LHCN-M2 (cell line): ENCODE results near the gene OR56A5. TPM values are rescaled to one million over a fixed set of nuclear protein-coding genes. Genes with fewer than 3 reads are reported as not detected.
"Not testable (repeated sequence)": the region's sequence is repeated elsewhere in the genome, so short reads cannot be mapped to it uniquely, and the experiment has no call there.

Experiments
- DNase-seq: peaks from one replicate; pipeline ENCODE4 v3.0.0-alpha.2; 2012; ENCODE audit warnings: low read depth
- polyA plus RNA-seq: library from polyadenylated mRNA; unstranded; fragments of >200 nt; gene quantifications from one replicate; pipeline ENCODE4 v1.2.1, GENCODE V29; 2012; ENCODE audit warnings: missing spikeins
- total RNA-seq: library from RNA; depleted of rRNA; stranded (reverse); fragments of >200 nt; gene quantifications from 2 replicates; pipeline ENCODE4 v1.2.3, GENCODE V29; 2014; rRNA removed

Gene OR56A5, protein sequence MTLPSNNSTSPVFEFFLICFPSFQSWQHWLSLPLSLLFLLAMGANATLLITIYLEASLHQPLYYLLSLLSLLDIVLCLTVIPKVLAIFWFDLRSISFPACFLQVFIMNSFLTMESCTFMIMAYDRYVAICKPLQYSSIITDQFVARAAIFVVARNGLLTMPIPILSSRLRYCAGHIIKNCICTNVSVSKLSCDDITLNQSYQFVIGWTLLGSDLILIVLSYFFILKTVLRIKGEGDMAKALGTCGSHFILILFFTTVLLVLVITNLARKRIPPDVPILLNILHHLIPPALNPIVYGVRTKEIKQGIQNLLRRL
- total RNA-seq = not detected in 2 replicates
- polyA plus RNA-seq = not detected

DNA sequence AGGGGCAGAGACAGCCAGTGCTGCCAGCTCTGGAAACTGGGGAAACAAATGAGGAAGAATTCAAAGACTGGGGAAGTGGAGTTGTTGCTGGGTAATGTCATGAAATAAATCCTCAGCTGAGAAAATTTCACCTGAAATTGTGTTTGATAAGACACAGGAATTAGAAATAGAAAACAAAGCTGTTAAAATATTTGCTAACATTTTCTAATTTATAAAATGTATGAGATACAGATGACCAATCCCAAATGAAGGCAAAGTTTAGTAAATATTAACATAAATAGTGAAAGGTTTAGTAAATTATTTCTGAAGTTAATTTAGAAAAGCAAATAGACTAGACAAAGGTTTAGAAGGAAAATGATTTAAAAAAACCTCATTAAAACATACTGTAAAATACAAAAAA, at the start of gene OR56A5:
OR56A5 (minus strand) TSS at position 101 of the 400 bp plus-strand sequence; CDS start at position 101, 0 bp downstream.
- no peak for DNase-seq

DNA sequence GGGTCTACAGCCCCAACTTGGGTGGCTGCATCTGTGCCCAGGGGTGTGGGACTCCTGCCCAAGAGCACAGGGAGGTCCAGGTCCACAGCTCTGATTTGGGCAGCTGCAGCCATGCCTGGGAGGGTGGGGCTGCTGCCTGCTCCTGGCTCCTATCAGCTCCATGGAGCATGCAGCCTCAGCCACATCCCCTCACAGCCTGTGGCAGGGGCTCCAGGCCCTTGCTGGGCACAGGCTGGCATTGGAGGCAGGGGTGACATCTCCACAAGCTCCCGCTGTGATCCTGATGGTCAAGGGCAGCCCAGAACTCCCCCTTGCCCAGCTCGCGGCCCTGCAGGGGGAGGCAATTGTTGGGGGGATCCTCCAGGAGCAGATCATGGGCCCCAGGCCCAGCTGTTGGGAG, 44.7 kb upstream of the OR56A5 start:
- no peak for DNase-seq

DNA sequence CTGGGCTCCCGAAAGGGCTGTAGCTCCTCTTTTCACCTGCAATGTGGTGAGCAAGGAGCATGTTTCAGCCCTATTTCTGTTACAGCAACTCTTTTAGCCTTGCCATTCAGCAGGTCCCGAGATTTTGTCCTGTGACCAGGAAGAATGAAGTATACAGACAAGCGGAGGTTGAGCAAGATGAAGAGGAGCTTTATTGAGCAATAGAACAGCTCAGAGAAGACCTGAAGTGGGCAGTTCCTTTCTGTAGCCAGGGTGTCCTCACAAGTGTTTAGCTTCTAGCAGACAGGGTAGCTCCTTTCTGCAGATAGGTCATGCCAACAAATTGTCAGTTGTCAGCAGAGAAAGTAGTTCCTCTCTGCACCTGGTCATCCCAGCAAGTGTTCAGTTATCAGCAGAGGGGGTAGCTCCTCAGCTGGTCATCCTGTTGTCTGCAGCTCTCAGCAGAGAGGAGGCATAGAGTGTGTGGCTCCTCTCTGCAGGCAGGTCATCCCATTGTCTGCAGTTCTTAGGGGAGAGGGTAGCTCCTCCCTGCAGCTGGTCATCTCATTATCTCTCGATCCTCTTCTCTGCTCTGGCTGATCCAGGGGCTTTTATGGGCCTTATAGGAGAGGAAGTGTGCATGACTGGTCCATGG, 43.9 kb upstream of the OR56A5 start:
- no peak for DNase-seq

DNA sequence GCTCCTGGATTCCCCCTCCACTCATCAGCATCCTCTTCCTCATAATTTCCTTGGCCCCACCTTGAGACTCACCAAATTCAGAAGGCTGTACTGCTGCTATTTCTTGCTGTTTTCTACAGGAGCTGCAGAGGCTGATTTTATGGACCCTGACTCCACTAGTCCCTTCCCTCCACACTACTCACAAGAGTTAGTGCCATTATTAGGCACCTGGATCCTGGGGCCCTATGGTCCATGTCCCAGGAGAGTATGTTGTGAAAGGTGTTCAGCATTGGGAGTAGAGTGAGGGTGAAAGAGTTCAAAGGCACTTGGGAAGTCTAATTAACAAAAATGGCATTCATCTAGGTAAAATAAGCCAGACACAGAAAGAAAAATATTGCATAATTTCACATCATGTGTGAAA, 38.6 kb upstream of the OR56A5 start, which contains the start of gene OR56A4:
OR56A4 (minus strand) TSS at position 101 of the 400 bp plus-strand sequence. CDS start 3,954 bp downstream, outside the sequence.
- no peak for DNase-seq

DNA sequence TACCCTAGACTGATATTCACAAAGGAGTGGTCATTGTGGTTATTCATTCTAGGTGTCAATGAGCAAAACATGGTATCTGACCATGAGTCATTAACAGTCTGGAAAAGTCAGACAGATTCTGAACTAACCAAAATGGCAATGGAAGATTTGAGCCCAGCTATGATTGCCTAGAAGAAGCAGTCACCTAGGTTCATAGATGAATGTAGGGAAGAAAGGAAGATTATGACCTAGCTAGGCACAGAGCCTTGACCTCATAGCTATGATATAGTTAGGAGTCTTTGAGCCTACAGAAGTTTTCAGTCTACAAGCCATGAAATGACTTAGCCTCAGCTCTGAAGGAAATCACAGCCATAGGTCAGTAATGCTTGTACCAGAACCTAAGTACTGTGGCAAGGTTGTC, 38.1 kb upstream of the OR56A5 start:
- no peak for DNase-seq

DNA sequence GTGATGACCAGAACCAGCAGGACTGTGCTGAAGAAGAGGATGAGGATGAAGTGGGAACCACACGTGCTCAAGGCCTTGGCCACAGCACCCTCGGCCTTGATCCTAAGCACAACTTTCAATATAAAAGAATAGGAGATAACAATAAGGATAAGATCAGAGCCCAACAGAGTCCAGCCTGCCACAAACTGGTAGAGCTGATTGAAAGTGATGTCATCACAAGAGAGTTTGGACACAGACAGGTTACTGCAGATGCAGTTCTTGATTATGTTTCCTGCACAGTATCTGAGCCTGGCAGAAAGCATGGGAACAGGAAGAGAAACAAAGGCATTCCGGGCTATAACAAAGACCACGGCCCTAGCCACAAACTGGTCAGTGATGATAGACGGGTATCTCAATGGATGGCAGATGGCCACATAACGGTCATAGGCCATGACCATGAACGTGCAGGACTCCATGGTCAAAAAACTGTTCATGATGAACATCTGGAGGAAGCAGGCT, 34.0 kb upstream of the OR56A5 start:
- no peak for DNase-seq

DNA sequence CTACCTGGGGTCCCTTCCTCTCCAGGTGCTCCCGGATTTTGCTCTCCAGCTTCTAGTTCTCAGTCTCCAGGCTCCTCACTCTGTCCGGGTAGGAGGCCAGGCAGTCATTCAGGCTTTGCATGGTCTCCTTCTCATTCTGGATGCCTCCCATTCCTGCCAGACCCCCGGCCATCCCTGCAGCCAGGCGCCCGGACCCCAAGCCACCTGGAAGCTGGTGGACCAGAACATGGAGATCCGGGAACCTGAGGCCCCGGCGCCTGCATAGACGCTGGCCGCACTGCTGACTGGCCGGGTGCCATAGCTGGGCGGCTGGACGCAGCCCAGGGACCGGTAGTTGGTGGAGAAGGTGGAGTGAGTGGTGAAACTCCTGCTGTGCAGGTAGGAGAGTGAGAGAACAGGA, 26.5 kb upstream of the OR56A5 start:
- DNase-seq = no peak

DNA sequence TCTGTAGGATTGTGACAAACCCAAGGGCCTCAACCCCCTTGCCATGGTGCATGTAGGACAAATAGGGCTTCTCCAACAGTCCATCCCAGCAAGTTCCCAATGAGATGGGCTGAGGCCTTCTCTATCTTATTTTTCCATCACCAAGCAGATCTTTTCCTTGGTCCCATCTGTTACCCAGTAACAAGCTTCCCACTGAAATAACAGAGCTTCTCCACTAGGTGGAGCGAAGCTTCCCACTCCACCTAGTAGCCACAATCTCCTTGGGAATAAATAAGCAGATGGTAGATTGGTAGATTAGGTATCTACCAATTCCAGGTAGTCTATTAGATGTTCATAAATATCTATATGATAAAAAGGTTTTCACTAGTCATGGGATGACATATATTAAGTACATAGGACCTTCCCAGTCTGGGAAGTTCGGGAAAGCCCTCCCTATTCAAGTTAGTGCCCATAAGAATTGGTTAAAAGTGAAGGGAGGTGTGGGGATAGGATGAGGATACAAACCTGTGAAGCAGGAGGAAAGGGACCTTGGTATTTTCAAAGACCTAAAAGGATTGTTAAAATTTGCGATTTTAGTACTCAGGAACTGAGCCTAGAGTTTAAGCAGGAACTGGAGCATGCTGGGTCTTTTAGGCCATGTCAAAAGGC, 24.4 kb upstream of the OR56A5 start:
- DNase-seq = peak; percentile 9

DNA sequence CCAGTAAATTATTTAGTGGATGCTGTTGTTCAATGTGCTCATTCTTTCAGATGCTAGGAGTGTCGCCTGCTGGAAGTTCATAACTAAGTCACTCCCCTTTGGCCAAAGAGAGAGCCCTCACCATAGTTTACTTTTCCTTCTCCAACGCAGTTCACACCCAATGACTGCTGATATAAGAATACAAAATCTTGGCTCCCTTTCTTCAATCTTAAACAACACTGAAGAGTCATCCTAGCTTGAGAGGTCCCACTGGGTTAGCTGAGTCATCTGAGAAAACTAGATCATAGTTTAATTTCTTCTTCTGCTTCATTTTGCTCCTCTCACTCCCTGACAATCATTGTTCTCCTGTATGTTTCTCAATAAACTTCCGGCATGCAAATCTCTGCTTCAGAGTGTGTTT, 23.9 kb upstream of the OR56A5 start:
- peak; percentile 1 for DNase-seq

DNA sequence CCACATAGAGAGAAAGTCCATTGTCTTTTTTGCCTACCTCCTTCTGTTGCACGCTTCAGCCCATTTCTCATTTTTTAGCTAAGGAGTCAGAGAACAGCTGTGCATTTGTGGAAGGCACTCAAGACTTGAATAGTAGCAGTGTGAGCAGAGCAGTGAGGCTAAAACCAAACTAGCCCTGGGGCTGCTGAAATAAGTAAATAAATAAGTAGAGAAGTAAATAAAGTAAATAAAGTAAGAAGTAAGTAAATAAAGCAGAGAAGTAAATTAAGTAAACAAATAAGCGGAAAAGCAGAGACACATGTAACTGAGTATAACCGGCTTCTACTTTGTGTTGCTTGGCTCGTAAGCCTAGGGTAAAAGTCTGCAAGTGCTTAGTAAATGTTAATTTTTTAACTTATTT, 20.9 kb upstream of the OR56A5 start:
- no peak for DNase-seq

DNA sequence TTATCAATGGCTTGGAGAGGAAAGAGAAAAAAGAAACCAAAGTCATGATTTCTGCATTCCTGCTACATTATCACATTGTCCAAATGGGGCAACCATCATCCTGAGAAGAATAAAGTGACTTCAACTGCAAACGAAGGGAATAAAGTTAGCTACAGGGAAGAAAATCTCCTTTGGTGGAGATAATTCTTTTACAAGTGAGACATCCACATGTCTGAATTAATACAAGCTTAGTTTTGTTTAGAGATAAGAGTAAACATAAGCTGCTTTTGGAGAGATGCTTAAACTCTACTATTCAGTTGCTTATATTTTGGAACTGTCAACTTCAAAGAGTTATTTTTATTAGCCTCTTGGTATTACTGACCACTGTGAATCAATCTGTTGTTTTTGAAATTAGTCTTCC, 18.6 kb upstream of the OR56A5 start, which contains the start of gene OR52L1:
OR52L1 (minus strand) TSS at position 101 of the 400 bp plus-strand sequence; CDS start at position 46, 55 bp downstream.
- DNase-seq = no peak

DNA sequence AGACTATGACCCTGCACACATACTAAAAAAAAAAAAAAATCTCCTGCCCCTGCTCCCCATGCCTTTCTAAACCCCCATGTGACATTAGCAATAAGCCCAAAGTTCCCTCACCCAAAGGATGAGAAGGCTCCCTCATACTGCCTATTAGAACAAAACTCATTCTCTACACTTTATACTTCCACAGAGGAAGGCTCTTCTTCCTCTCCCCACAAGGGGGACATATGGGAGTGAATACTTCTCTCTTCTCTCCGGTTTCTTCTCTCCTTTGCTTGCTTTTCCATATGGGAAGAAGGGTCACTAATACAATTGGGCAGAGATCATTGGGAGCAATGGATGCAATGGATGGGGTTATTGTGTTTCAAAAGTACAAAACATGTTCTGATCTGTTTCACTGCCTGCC, 15.1 kb upstream of the OR56A5 start:
- DNase-seq = no peak

DNA sequence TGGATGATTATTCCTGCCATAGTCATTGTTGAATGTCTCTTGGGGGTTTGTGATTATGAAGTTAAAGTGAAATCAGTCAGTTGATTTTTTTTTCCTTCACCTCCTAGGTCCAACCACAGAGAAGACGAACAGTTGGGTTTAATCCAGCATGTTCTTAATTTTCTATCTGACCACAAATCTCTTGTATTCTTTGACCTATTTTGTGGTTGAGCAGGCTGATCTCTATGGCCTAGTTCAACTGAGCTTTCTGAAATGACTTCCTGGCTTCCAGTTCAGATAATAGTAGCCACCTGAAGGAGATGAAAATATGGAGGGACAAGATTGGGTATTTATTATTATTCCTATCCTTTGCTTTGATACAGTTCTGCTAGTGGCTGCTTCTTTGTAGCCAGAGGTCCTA, 5.2 kb upstream of the OR56A5 start:
- DNase-seq = no peak

DNA sequence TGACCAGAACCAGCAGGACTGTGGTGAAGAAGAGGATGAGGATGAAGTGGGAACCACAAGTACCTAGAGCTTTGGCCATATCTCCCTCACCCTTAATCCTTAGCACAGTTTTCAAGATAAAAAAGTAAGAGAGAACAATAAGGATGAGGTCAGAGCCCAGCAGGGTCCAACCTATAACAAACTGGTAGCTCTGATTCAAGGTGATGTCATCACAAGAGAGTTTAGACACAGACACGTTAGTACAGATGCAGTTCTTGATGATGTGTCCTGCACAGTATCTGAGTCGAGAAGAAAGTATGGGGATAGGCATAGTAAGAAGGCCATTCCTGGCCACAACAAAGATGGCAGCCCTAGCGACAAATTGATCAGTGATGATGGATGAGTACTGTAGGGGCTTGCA, 586 bp downstream of the OR56A5 start:
- DNase-seq = no peak

DNA sequence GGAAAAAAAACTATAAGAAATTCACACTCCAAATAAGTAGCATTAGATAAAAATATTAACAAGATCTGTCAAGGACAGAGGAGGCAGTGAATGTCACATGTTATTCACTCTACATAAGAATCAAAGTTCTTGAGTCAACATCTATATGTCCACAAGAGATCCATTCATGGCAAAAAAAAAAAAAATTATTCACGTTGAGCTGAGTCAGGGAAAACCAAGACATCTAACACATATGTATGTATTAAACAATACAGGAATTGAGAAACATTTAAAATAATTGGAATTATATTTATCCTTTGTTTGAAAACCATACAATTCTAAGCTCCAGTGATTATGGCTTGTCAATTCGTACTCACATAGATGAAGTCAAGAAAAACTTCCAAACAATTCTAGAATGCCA, 1.3 kb downstream of the OR56A5 start:
- DNase-seq = no peak

DNA sequence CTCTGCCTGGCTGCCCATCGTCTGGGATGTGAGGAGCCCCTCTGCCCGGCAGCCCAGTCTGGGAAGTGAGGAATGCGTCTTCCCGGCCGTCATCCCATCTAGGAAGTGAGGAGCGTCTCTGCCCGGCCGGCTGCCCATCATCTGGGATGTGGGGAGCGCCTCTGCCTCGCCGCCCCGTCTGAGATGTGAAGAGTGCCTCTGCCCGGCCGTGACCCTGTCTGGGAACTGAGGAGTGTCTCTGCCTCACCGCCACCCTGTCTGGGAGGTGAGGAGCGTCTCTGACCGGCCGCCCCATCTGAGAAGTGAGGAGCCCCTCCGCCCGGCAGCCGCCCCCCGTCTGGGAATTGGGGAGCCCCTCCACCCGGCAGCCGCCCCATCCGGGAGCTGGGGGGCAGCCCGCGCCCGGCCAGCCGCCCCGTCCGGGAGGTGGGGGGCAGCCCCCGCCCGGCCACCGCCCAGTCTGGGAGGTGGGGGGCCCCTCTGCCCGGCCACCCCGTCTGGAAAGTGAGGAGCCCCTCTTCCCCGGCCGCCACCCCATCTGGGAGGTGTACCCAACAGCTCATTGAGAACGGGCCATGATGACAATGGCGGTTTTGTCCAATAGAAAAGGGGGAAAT, 7.5 kb downstream of the OR56A5 start:
- DNase-seq = not testable (repeated sequence)

DNA sequence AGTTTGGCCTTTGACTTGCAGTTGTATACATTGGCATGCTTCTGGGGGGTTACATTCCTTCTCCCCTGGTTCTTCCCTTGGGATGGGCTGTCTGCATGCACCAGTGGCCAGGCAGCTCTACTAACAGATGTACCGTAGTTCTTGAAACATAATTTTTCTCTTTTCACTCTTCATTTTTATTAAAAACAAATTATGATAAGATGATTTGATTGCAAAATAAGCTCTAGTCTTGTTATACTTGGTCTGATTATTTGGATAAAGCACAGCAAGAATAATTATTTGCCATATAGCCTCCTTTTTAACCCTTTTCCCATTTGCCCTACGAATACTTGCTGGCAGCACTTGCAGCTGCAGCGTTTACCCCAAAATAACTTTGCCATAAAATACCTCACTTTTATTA, 12.7 kb downstream of the OR56A5 start:
- DNase-seq = no peak

DNA sequence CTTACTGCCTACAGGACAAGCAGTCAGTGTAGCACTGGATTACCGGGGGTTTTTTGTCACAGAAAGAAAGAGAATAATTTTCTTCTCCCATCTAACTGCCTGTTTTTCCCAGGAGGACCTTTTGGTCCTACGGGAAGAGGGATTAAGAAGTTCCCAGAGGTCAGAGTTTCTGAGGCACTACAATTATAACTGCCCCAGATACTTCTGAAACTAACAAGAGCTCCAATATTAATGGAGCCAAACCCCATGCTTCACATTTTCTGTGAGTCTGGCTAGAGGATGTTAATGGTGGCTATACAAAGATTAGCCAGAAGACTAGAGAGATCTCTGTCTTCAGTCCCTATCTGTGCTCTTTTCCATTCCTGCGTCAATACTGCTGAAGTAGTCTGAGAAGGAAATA, 26.3 kb downstream of the OR56A5 start, which contains the start of gene OR56A3:
OR56A3 (plus strand) TSS at position 301 of the 400 bp plus-strand sequence. CDS start 5,096 bp downstream, outside the sequence.
- DNase-seq = no peak

DNA sequence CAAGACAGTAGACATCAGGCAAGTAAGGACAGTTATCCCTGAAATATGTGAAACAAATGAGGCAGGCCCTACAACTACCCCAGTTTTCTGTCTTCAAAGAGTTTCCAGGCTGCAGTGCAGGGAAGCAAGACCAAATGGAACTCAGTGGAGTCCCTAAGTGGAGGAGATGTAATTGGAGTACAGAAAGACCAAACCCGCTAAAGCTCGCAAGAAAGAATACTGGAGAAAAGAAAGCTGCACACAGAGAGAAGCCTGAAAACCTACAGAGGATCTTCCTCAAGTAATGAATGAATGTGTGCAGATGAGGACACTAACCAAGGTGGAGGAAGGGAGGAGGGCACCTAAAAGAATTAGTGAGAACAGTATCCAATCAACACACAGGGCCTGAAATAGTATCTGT, 27.5 kb downstream of the OR56A5 start:
- DNase-seq = no peak

DNA sequence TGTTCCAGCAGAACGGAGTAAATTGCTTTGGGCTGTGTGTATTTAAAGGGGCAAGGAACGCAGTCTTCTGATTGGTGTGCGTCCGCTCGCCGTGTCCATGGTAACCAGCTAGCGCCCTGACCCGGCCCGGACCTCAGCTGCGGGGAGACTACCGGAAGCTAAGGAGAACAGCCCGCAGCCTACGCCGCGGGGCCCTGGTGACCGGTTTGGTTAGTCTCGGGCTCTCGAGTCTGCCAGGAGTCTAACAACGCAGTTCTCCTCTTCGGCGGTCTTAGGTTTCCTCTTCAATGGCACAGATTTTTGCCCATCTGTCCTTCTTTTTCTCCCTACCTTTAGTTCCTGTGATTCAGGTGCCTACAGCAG, 29.7 kb downstream of the OR56A5 start:
- no peak for DNase-seq

DNA sequence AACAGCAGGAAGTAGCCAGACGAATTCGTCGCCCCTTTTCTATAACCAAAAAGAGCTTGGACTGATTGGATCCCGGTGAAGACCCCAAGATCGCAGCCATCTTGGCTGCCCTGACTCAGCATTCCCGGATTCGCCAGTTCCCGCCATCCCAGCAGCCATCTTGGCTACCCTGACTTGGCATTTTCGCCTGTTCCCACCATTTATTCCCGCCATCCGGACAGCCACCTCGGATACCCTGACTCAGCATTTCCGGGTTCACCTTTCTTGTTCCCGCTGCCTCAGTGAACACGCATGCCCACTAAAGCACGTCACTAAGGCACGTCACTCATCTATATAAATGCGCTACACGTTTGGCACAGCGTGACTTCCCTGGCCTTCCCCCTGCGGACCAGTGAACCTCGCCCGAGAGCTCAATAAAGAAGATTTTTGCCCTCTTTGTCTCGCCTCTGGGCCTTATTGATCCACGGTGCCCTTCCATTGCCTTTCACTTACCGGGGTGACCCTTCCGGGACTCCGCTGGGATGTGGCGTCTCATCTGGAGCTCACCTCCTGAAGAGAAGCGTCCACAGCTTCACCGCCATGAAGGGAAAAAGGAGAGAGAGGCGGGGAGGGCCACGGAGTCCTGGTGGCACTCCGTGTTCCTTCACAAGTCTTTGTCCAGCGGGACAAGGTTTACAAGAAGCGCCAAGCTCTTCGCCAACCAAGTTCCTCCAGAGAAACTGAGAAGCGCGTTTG, 30.3 kb downstream of the OR56A5 start:
- no peak for DNase-seq
